ENCODE measurements around the gene PTH1R.
A peak's percentile ranks its signal among the peaks of the same experiment; 100 is the strongest.

GRCh38 chr3:46926871-46927717 lies 49.6 kb downstream of the PTH1R start:
- TF ChIP-seq TAF1 (IDR thresholded peaks at IDR 0.05; ENCODE audit: low read depth, low read length), result peak; percentile 54; the same call in 1 of the 2 replicates
- TF ChIP-seq POLR2A (IDR thresholded peaks at IDR 0.05; ENCODE audit: low read depth, low read length), result peak; percentile 71
